B cell (primary cell): ENCODE measurements around the gene PRSS38. TPM values are rescaled to one million over a fixed set of nuclear protein-coding genes. Genes with fewer than 3 reads are reported as not detected.

Experiments
- ATAC-seq: fragments of 200-7000 bp; cut with Tn5 transposase; one replicate; pipeline ENCODE4 v1.10.0; 2021; ENCODE audit warnings: low read depth, mild to moderate bottlenecking, moderate number of reproducible peaks, moderate library complexity
- CTCF ChIA-PET: fragments of 350-600 bp; sonication (Branson Sonifier 250); formaldehyde crosslinking; loops from one replicate; lab custom pipeline; 2021; ENCODE audit warnings: antibody characterized with exemption, inconsistent platforms; lab: Charles Lee
- POLR2A ChIA-PET: fragments of 350-600 bp; sonication (Branson Sonifier 250); formaldehyde crosslinking; loops from one replicate; lab custom pipeline; 2021; ENCODE audit warnings: antibody characterized with exemption; lab: Charles Lee
- DNase-seq: peaks from one replicate; pipeline ENCODE4 v3.0.0; 2013
- H2AFZ ChIP-seq: 2 replicates; pipeline ENCODE4 v1.6.1; 2012; ENCODE audit warnings: mild to moderate bottlenecking, low read depth, low read length; ENCODE audit not compliant: insufficient read depth, poor library complexity, severe bottlenecking
- H3K27ac ChIP-seq, 2 donors: 1 replicate in 1 of 2; 2 replicates in 1 of 2; pipeline ENCODE4 v1.5.1; 2012 to 2013; ENCODE audit warnings: low read length in 2 of 2, mild to moderate bottlenecking in 2 of 2, moderate library complexity in 1 of 2
- H3K27me3 ChIP-seq, 4 experiments: fragments of 200-600 bp in 1 of 4; sonication (generic) in 1 of 4; replicated peaks in 1 of 4; 1 replicate in 2 of 4; 2 replicates in 2 of 4; pipeline versions ENCODE4 v1.6.1 to v1.7.0; 2013 to 2016; ENCODE audit warnings: low read length in 3 of 4, mild to moderate bottlenecking in 2 of 4, mixed read lengths in 1 of 4, moderate library complexity in 1 of 4; ENCODE audit not compliant: insufficient read depth in 4 of 4, control insufficient read depth in 3 of 4; ENCODE audit errors: control extremely low read depth in 1 of 4
- H3K36me3 ChIP-seq, 2 experiments: replicated peaks in 1 of 2; 1 replicate in 1 of 2; 2 replicates in 1 of 2; pipeline versions ENCODE4 v1.6.1 to v1.7.1; 2013; ENCODE audit warnings: low read length in 1 of 2; ENCODE audit not compliant: insufficient read depth in 2 of 2, control insufficient read depth in 1 of 2; ENCODE audit errors: control extremely low read depth in 1 of 2, extremely low read depth in 1 of 2
- H3K4me1 ChIP-seq, 2 donors: fragments of 200-600 bp in 1 of 2; sonication (generic) in 1 of 2; 1 replicate in 1 of 2; 2 replicates in 1 of 2; pipeline versions ENCODE4 v1.5.1 to v1.6.1; 2013 to 2017; ENCODE audit warnings: low read length in 2 of 2; ENCODE audit not compliant: control insufficient read depth in 2 of 2, insufficient read depth in 2 of 2
- H3K4me2 ChIP-seq: replicated peaks from 2 replicates; pipeline ENCODE3; 2012; ENCODE audit warnings: mild to moderate bottlenecking, low read depth, low read length; ENCODE audit not compliant: poor library complexity, severe bottlenecking
- H3K4me3 ChIP-seq, 5 experiments: fragments of 200-600 bp in 1 of 5; sonication (generic) in 1 of 5; 1 replicate in 3 of 5; 2 replicates in 2 of 5; pipeline versions ENCODE4 v1.5.1 to v1.7.0; 2011 to 2016; ENCODE audit warnings: low read length in 4 of 5, mild to moderate bottlenecking in 4 of 5, low read depth in 2 of 5, control low read depth in 1 of 5, moderate library complexity in 1 of 5; ENCODE audit not compliant: insufficient read depth in 1 of 5; ENCODE audit errors: control extremely low read depth in 1 of 5, extremely low read depth in 1 of 5
- H3K79me2 ChIP-seq: fragments of 200-600 bp; sonication (generic); one replicate; pipeline ENCODE4 v1.6.0; 2016; ENCODE audit warnings: low read length; ENCODE audit not compliant: control insufficient read depth, insufficient read depth
- H3K9ac ChIP-seq: fragments of 200-600 bp; sonication (generic); 2 replicates; pipeline ENCODE4 v1.6.1; 2017; ENCODE audit warnings: mild to moderate bottlenecking, low read length, moderate library complexity
- H3K9me3 ChIP-seq, 3 donors: one replicate each; pipeline versions ENCODE4 v1.6.1 to v1.7.1; 2013; ENCODE audit warnings: low read length in 2 of 3; ENCODE audit not compliant: control insufficient read depth in 2 of 3, insufficient read depth in 1 of 3; ENCODE audit errors: control extremely low read depth in 1 of 3
- H4K20me1 ChIP-seq: 2 replicates; pipeline ENCODE4 v1.6.0; 2012; ENCODE audit warnings: mild to moderate bottlenecking, low read length; ENCODE audit not compliant: insufficient read depth, control insufficient read depth, poor library complexity, severe bottlenecking
- H3K27ac Mint-ChIP-seq: one replicate; pipeline ENCODE4 v1.8.0; 2021; ENCODE audit warnings: mixed read lengths
- H3K27me3 Mint-ChIP-seq: one replicate; pipeline ENCODE4 v1.8.0; 2021; ENCODE audit warnings: mixed read lengths
- H3K4me1 Mint-ChIP-seq: one replicate; pipeline ENCODE4 v1.8.0; 2021; ENCODE audit warnings: mixed read lengths
- H3K4me3 Mint-ChIP-seq: one replicate; pipeline ENCODE4 v1.8.0; 2021; ENCODE audit warnings: mixed read lengths
- H3K9me3 Mint-ChIP-seq: one replicate; pipeline ENCODE4 v1.8.0; 2022; ENCODE audit warnings: mixed read lengths; ENCODE audit not compliant: insufficient read depth
- CTCF ChIP-seq: fragments of 200-600 bp; IDR thresholded peaks from one replicate; pipeline ENCODE4 v1.8.0; 2022; ENCODE audit warnings: antibody characterized with exemption, mild to moderate bottlenecking
- EZH2 ChIP-seq: IDR thresholded peaks from 2 replicates; pipeline ENCODE4 v1.6.1; 2012; ENCODE audit warnings: borderline replicate concordance, low read depth, mild to moderate bottlenecking, moderate library complexity, low read length; ENCODE audit not compliant: insufficient read depth, poor library complexity, severe bottlenecking
- WGBS: methylation state at CpG from one replicate; pipeline ENCODE4 v1.1.5; 2013; ENCODE audit warnings: missing lambda C conversion rate; ENCODE audit not compliant: insufficient coverage; 5-methylcytosine and 5-hydroxymethylcytosine counted together
- intact Hi-C: fragments of 100-400 bp; cut with micrococcal nuclease; formaldehyde crosslinking; loops from one replicate; pipeline ENCODE4 v1.10.0; 2022
- polyA plus RNA-seq: library from polyadenylated mRNA; depleted of rRNA; stranded (reverse); fragments of >200 nt; gene quantifications from 2 replicates; pipeline ENCODE4 v1.2.3, GENCODE V29; 2012
- total RNA-seq, 2 donors: library from RNA; stranded (reverse); fragments of 120-200 nt in 1 of 2; gene quantifications; 1 replicate in 1 of 2; 2 replicates in 1 of 2; pipeline versions ENCODE4 v1.2.3 to v1.2.4, GENCODE V29; 2013 to 2022

The PRSS38 gene
- total and polyA plus RNA-seq, 2 donors (not counting 1 experiment from before 2014, with no cell fraction given) = not detected

- intact Hi-C loops = no loop called here
- DNase-seq = no peak
- Histone ChIP-seq H3K9ac (no peak overlapping the region), H3K9me3 (no peaks in the 10 kb centered on the region), H3K4me1 (no peaks in the 10 kb centered on the region), H3K36me3 (peaks cover 0 to 32% of the 10 kb centered on the region in 2 experiments), H3K4me3 (no peak overlapping the region), H4K20me1 (no peaks in the 10 kb centered on the region), H3K4me2 (no peak overlapping the region), H3K27me3 (no peaks in the 10 kb centered on the region), H3K79me2 (no peaks in the 10 kb centered on the region), H2AFZ (no peak overlapping the region), H3K27ac (no peak overlapping the region)
- Mint-ChIP-seq H3K27ac (no peak overlapping the region), H3K27me3 (no peaks in the 10 kb centered on the region), H3K4me3 (no peak overlapping the region), H3K9me3 (no peaks in the 10 kb centered on the region), H3K4me1 (no peaks in the 10 kb centered on the region)
- 93% methylated on average over 12 of the region's 15 CpGs for WGBS
- ATAC-seq = no peak
- ChIA-PET POLR2A (no interaction called here), CTCF (no interaction called here)
- TF ChIP-seq EZH2 = no peak
- no peak for TF ChIP-seq CTCF
Observed at GRCh38 chr1:227773558-227773957, 41.9 kb upstream of the PRSS38 start.

- no peak overlapping the region for H3K4me3 ChIP-seq
- H3K9me3 Mint-ChIP-seq = no peaks in the 10 kb centered on the region
- H3K27me3 ChIP-seq = no peaks in the 10 kb centered on the region
- H3K9me3 ChIP-seq = no peaks in the 10 kb centered on the region
- no peaks in the 10 kb centered on the region for H3K4me1 Mint-ChIP-seq
- intact Hi-C loops = no loop called here
- DNase-seq (no peak), ATAC-seq (no peak)
- ChIA-PET CTCF (interaction anchor here (1.7 kb wide), 1 partner anchor 11 kb away, joined by 3 read pairs; no protein-coding TSS in a partner anchor), POLR2A (no interaction called here)
- H3K27ac ChIP-seq = no peak overlapping the region
- WGBS = 92% methylated on average over 13 of the region's 13 CpGs
- no peaks in the 10 kb centered on the region for H3K4me1 ChIP-seq
- no peaks in the 10 kb centered on the region for H3K27me3 Mint-ChIP-seq
- H3K9ac ChIP-seq = no peak overlapping the region
- H2AFZ ChIP-seq = no peak overlapping the region
- no peaks in the 10 kb centered on the region for H4K20me1 ChIP-seq
- no peak overlapping the region for H3K4me2 ChIP-seq
- H3K79me2 ChIP-seq = no peaks in the 10 kb centered on the region
- TF ChIP-seq EZH2 (no peak), CTCF (no peak)
- no peak overlapping the region for H3K4me3 Mint-ChIP-seq
- peaks cover 0 to 26% of the 10 kb centered on the region in 2 experiments for H3K36me3 ChIP-seq
- no peak overlapping the region for H3K27ac Mint-ChIP-seq
Observed at GRCh38 chr1:227774051-227774731, 41.3 kb upstream of the PRSS38 start.
